ENCODE measurements around the gene AMDHD1.
"Not testable (repeated sequence)": the region's sequence is repeated elsewhere in the genome, so short reads cannot be mapped to it uniquely, and the experiment has no call there.

AMDHD1 gene

GRCh38 chr12:95963096-95963495 lies 20.0 kb downstream of the AMDHD1 start:
- FAIRE-seq (no peak), DNase-seq (ENCODE audit: insufficient read length, low spot score) (no peak)

DNA sequence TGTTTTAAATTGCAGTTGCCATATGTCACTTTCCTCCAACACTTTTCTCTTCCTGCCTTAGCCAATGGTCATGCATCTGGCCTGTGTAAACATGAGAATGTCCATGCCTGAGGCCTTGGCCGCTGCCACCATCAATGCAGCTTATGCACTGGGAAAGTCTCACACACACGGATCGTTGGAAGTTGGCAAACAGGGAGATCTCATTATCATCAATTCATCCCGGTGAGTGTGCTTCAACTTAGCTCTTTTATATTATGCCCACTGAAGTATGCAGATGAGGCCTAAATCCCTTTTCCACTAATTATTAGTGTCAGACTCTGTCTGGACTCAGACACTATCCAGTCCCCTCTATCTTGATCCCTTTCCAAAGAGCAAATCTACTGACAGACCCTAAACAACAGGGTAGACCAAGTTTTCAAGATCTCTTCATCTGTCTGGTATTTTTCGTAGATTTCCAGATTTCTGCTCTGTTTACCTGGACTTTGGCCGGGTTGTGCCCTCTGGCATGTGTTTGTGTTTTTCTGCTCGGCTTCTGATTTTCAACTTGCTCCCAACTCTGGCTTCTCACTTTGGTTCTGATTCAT lies 23.2 kb downstream of the AMDHD1 start:
- DNase-seq (ENCODE audit: insufficient read length, low spot score) (no peak), FAIRE-seq (no peak)

DNA sequence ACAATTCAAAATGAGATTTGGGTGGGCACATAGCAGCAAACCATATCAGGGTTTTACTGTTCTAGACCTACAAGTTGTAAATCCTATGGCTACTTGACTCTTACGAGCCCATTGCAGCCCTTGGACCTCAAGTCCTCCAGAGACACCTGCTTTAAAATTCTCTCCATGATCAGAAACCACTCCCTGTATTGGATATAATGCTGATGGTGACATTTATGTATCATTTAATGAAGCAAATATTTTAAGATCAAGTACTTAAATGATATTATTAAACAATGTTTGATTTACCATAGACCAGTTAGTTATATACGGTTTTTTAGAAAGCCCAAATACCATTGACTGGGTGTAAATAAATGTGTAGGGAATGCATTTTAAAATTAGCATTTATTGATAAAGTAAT lies 24.2 kb downstream of the AMDHD1 start:
- FAIRE-seq, result no peak

GRCh38 chr12:95969116-95969515 lies 26.0 kb downstream of the AMDHD1 start:
- FAIRE-seq; DNase-seq (ENCODE audit: insufficient read length, low spot score): not testable (repeated sequence)

More for the DNA sequence above, 24.2 kb downstream of the AMDHD1 start:
- DNase-seq (ENCODE audit: insufficient read length, low spot score), result no peak

DNA sequence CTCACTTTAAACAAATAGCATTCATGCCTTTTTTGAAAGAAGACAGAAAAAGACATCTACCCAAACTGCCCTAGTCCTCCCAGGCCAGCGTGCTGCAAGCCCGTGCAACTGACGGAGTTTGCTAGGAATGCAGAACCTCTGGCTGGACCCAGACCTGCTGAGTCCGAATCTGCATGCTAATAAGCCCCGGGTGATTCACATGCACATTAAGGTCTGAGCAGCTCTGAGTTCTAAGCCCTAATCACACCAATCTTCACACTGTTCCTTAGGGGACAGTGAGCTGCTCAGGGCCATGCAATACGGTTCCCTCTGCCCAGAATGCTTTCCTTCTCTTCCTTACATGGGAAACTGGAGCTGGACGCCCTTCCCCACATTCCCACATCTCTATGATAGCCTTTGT lies 27.8 kb downstream of the AMDHD1 start:
- no peak for FAIRE-seq
- DNase-seq (ENCODE audit: insufficient read length, low spot score), result no peak

GRCh38 chr12:95972832-95973456 lies 29.8 kb downstream of the AMDHD1 start:
- FAIRE-seq (no peak), DNase-seq (ENCODE audit: insufficient read length, low spot score) (no peak)

DNA sequence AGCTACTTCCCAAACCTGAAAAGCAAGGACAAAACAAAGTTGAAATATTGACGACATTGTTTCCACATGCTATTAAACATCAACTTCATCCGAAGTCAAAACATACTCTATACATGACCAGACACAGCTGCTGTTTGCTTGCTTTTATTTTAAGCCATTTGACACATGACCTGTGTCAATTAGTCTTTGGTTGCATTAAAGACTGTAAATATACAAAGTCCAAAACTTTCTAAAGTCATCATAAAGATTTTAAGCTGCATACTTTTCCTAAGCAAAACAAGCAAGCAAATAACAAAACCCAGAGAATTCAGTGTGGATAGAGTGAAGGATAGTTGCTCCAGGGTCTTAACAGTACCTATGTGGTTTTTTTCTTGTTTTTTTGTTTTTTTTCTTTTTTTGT lies 31.2 kb downstream of the AMDHD1 start:
- FAIRE-seq, result no peak
- no peak for DNase-seq (ENCODE audit: insufficient read length, low spot score)

DNA sequence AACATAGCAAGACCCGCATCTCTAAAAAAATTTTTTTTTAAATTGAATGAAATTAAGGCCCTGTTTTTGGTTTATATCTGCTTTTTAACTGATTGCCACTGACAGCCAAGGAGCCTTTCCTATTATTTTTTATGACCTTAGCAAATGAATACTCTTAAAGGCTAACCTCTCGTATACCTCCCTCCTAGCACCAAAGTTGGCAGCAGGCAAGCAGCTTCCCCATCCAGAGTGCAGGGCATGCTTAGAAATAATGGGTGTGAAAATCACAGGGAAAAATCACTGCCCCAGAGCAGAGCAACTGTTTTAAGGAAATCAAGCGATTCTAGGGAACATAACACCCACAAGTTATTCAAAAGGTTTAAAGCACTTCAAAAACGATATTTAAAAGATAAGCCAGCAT lies 32.4 kb downstream of the AMDHD1 start:
- no peak for FAIRE-seq
- DNase-seq (ENCODE audit: insufficient read length, low spot score), result no peak

DNA sequence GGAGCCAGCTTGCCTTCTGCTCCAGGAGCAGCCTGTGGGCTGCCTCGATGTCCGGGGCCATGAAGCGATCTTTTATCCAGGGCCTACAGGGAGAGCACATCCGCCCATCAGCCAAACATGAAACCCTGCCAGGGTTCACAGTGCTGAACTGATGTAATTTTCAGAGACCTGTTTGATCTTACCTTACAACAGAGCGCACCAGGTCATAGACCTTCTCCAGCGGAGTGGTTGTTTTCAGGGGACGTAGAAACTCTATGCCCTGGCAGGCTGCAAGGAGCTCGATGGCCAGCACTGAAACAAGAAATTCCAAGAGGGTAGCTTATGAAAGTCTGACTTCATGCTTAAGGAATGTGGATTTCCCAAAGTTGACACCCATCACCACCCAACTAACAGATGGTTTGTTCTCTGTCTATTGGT lies 33.3 kb downstream of the AMDHD1 start:
- FAIRE-seq (no peak), DNase-seq (ENCODE audit: insufficient read length, low spot score) (peak; percentile 18)

DNA sequence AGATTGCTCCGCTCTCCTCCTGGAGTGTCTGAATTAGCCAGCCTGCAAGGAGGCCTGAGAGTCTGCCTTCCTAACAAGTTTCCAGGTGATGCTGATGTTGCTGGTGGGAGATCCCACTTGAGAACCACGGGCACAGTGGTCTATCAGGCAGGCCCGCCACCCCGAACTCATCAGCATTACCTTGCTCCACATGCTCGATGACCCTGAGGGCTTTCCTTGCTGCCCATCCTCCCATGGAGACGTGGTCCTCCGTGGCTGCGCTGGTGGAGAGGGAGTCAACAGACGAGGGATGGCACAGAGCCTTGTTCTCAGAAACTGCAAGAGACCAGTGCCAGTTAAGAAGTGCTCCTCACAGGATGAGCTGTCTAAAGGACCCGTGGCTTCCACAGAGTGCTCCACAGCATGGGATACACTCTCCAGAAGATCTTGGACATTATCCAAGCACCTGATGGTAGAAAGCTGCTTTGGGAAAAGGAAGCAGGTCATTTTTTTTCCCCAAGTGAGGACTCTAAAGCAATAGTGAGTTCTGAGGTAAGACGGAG lies 34.7 kb downstream of the AMDHD1 start:
- FAIRE-seq, result no peak
- no peak for DNase-seq (ENCODE audit: insufficient read length, low spot score)

DNA sequence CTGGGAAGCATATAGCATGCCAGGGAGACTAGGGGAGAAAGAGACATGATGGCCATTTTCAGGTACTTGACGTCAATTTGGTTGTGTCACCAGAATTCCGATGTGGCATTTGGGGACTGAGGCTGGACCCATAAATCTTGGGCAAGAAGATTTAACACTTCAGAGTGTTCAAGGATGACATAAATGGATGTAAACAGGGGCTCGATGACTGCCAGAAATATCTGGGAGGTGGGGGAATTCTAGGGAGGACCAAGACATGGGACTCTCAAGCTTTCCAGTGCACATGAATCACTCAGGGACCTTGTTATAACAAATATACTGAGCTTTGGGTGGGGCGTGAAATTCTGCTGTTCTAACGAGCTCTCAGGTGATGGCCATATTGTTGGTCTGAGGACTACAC lies 35.2 kb downstream of the AMDHD1 start:
- DNase-seq (ENCODE audit: insufficient read length, low spot score) (no peak), FAIRE-seq (no peak)

- FAIRE-seq, result no peak
- no peak for DNase-seq (ENCODE audit: insufficient read length, low spot score)
Observed at GRCh38 chr12:95978774-95979173, 35.6 kb downstream of the AMDHD1 start.

DNA sequence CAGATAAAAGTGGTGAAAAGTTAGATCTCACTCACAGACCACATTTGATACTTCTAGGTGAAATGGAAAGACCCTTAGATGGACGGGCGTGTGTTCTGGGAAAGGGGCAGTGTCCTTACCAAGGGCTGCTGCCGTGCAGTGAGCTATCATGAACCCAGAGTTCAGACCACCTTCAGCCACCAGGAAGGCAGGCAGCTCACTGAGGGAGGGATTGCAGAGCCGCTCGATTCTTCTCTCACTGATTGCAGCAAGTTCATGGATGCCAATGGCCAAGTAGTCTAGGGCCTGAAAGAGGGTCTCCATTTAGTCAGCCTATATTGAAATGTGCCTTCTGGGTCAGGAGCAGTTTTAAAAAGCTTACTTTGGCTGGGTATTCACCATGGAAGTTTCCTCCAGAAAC lies 37.3 kb downstream of the AMDHD1 start:
- no peak for DNase-seq (ENCODE audit: insufficient read length, low spot score)
- FAIRE-seq, result no peak

DNA sequence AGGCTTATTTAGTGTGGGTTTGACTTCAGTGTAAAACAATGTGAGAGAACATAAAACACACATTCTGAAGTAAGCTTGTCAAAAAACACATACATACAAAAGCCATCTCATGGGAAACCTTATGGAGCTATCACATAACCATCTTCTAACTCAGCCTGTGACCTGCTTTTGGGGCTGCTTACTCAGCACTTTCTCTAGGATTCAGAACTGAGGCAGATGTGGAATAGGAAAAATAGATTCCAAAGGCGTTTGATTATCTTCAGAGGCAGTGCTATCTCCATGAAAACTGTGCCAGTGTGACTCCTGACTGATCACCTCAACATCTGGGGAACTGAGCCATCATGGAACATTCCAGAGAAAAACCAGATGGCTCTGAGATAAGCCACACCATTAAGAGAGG lies 39.5 kb downstream of the AMDHD1 start:
- FAIRE-seq (no peak), DNase-seq (ENCODE audit: insufficient read length, low spot score) (no peak)

DNA sequence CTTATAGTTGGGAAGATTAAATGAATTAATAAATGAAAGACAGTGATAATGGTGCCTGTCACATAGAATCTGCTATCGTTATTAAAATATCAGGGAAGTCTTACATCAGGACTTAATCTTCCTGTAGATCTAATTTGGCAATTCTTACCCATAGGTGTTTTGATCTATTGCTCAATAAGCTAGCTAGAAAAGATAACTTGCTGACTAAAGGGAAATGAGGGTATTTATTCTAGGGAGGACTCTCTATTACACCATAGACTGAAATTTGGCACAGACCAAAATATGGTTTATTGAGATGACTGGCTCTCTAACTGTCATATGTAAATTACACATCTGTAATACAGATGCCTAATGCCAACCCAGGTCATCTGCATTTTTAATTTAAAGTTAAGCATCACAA lies 41.6 kb downstream of the AMDHD1 start:
- FAIRE-seq, result no peak
- DNase-seq (ENCODE audit: insufficient read length, low spot score), result no peak

GRCh38 chr12:95986635-95987570 lies 43.8 kb downstream of the AMDHD1 start:
- no peak for DNase-seq (ENCODE audit: insufficient read length, low spot score)
- FAIRE-seq, result no peak

DNA sequence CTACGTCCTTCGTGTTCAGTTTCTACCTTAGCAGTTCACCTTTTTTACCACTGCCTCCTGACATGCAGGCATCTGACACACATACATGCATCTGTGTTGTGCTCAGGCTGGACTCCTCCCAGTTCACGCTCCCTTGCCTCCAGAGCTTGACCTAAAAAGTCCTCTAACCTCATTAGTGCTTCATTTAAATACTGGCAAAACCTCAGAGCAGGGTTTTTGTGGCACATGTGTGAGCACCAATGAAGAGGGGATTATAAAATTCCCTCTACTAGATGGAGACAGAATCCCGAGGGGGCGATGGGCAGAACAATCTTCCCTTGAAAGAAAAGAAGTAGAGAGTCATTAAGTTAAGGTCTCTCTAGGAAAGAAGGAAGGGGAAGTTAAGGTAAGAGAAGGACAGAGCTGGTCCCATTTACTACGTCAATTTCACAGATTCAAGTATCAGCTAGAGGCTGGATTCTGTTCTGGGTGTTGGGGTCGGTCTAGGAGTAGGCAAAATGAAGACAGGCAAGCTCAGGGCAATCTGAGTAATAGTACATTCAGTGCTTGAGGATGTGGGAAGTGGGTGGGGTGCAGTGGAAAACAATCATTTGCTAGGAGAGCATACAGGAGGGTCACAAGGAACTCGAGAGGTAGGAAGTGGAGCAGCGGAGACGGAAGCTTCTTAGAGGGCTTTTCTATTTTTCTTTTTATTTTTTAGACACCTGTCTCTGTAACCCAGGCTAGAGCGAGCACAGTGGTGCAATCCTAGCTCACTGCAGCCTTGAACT lies 45.6 kb downstream of the AMDHD1 start:
- FAIRE-seq, result no peak
- DNase-seq (ENCODE audit: insufficient read length, low spot score), result no peak

- FAIRE-seq (no peak), DNase-seq (ENCODE audit: insufficient read length, low spot score) (no peak)
Observed at GRCh38 chr12:95989504-95990123, 46.5 kb downstream of the AMDHD1 start.

GRCh38 chr12:95990136-95990535 lies 47.0 kb downstream of the AMDHD1 start:
- no peak for FAIRE-seq
- no peak for DNase-seq (ENCODE audit: insufficient read length, low spot score)

- no peak for FAIRE-seq
- DNase-seq (ENCODE audit: insufficient read length, low spot score), result no peak
Observed at GRCh38 chr12:95993907-95994306, 50.8 kb downstream of the AMDHD1 start.
